Mesendoderm (in vitro differentiated cells): ENCODE measurements around the gene ARID1B.

Experiments used
- DNase-seq: peaks from one replicate; pipeline ENCODE4 v3.0.0; 2013
- H2AK5ac ChIP-seq: 2 replicates; pipeline ENCODE4 v1.6.1; 2013; ENCODE audit warnings: low read length, inconsistent platforms
- H2BK120ac ChIP-seq: 2 replicates; pipeline ENCODE4 v1.6.1; 2013; ENCODE audit warnings: low read depth, mild to moderate bottlenecking, low read length, moderate library complexity, mixed read lengths
- H2BK15ac ChIP-seq: replicated peaks from 2 replicates; pipeline ENCODE4 v1.6.1; 2013; ENCODE audit warnings: low read depth, mild to moderate bottlenecking, moderate library complexity
- H2BK5ac ChIP-seq: 2 replicates; pipeline ENCODE4 v1.6.1; 2013; ENCODE audit warnings: low read length, inconsistent platforms
- H3K18ac ChIP-seq: 2 replicates; pipeline ENCODE4 v1.6.1; 2013; ENCODE audit warnings: mild to moderate bottlenecking, low read length, mixed read lengths
- H3K23ac ChIP-seq: one replicate; pipeline ENCODE4 v1.6.1; 2013; ENCODE audit warnings: low read length
- H3K27ac ChIP-seq: 2 replicates; pipeline ENCODE4 v1.5.1; 2013; ENCODE audit warnings: low read depth, mild to moderate bottlenecking, inconsistent platforms, low read length, moderate library complexity
- H3K27me3 ChIP-seq: 2 replicates; pipeline ENCODE4 v1.6.1; 2013; ENCODE audit warnings: low read length, control low read depth, mild to moderate bottlenecking, inconsistent platforms; ENCODE audit not compliant: insufficient read depth, poor library complexity
- H3K36me3 ChIP-seq: 2 replicates; pipeline ENCODE4 v1.6.1; 2013; ENCODE audit warnings: low read length, inconsistent platforms; ENCODE audit not compliant: control insufficient read depth, insufficient read depth
- H3K4ac ChIP-seq: one replicate; pipeline ENCODE4 v1.6.1; 2013; ENCODE audit warnings: low read depth, mild to moderate bottlenecking, low read length, moderate library complexity
- H3K4me1 ChIP-seq: 2 replicates; pipeline ENCODE4 v1.6.1; 2013; ENCODE audit warnings: low read depth, low read length, inconsistent platforms; ENCODE audit not compliant: control insufficient read depth
- H3K4me2 ChIP-seq: 2 replicates; pipeline ENCODE4 v1.6.1; 2013; ENCODE audit warnings: low read length
- H3K4me3 ChIP-seq: 2 replicates; pipeline ENCODE4 v1.5.1; 2013; ENCODE audit warnings: mild to moderate bottlenecking, low read length
- H3K56ac ChIP-seq: one replicate; pipeline ENCODE4 v1.6.1; 2013; ENCODE audit warnings: low read length
- H3K79me1 ChIP-seq: 2 replicates; pipeline ENCODE4 v1.6.1; 2013; ENCODE audit warnings: low read length, inconsistent platforms
- H3K79me2 ChIP-seq: 2 replicates; pipeline ENCODE4 v1.6.1; 2013; ENCODE audit warnings: mild to moderate bottlenecking, low read length; ENCODE audit not compliant: control insufficient read depth, insufficient read depth
- H3K9ac ChIP-seq: 2 replicates; pipeline ENCODE4 v1.6.1; 2013; ENCODE audit warnings: low read length, inconsistent platforms
- H4K5ac ChIP-seq: one replicate; pipeline ENCODE4 v1.6.1; 2013; ENCODE audit warnings: low read length
- H4K8ac ChIP-seq: one replicate; pipeline ENCODE4 v1.6.1; 2013; ENCODE audit warnings: low read depth, mild to moderate bottlenecking, control low read depth, low read length, moderate library complexity
- WGBS: extraction: QIAGEN DNeasy Blood & Tissue Kit; methylation state at CpG from one replicate; pipeline ENCODE4 v1.1.7; 2013; ENCODE audit warnings: low lambda C conversion rate, missing lambda C conversion rate; ENCODE audit not compliant: insufficient coverage; ENCODE audit errors: extremely low coverage; 5-methylcytosine and 5-hydroxymethylcytosine counted together

Gene ARID1B

GRCh38 chr6:156767603-156768467 is 9.3 kb upstream of the ARID1B start:
- H3K4me2 ChIP-seq: no peak overlapping the region
- H3K36me3 ChIP-seq: no peaks in the 10 kb centered on the region
- no peak overlapping the region for H2BK15ac ChIP-seq
- no peak overlapping the region for H3K4ac ChIP-seq
- no peaks in the 10 kb centered on the region for H3K79me2 ChIP-seq
- H3K9ac ChIP-seq: no peak overlapping the region
- H2BK120ac ChIP-seq: no peak overlapping the region
- peaks cover 4% of the 10 kb centered on the region for H3K4me1 ChIP-seq
- H2AK5ac ChIP-seq: no peak overlapping the region
- no peak overlapping the region for H3K56ac ChIP-seq
- no peak overlapping the region for H4K5ac ChIP-seq
- DNase-seq: no peak
- H2BK5ac ChIP-seq: no peak overlapping the region
- no peaks in the 10 kb centered on the region for H3K79me1 ChIP-seq
- no peak overlapping the region for H3K18ac ChIP-seq
- no peak overlapping the region for H4K8ac ChIP-seq
- H3K27me3 ChIP-seq: no peaks in the 10 kb centered on the region
- WGBS: no CpG with 5 or more reads among the region's 9 CpGs
- no peak overlapping the region for H3K23ac ChIP-seq
- no peak overlapping the region for H3K4me3 ChIP-seq
- H3K27ac ChIP-seq: no peak overlapping the region

GRCh38 chr6:156771047-156771446 is 6.1 kb upstream of the ARID1B start:
- Histone ChIP-seq H4K5ac (no peak overlapping the region), H3K36me3 (no peaks in the 10 kb centered on the region), H3K4me3 (no peak overlapping the region), H4K8ac (no peak overlapping the region), H3K4ac (no peak overlapping the region), H2BK5ac (no peak overlapping the region), H2AK5ac (no peak overlapping the region), H3K56ac (no peak overlapping the region), H2BK120ac (no peak overlapping the region), H3K23ac (no peak overlapping the region), H3K79me1 (no peaks in the 10 kb centered on the region), H2BK15ac (no peak overlapping the region), H3K4me1 (peaks cover 4% of the 10 kb centered on the region), H3K18ac (no peak overlapping the region), H3K27me3 (no peaks in the 10 kb centered on the region), H3K79me2 (no peaks in the 10 kb centered on the region), H3K27ac (no peak overlapping the region), H3K9ac (no peak overlapping the region), H3K4me2 (no peak overlapping the region)
- DNase-seq: peak; percentile 54
- no CpG with 5 or more reads among the region's 3 CpGs for WGBS

DNA sequence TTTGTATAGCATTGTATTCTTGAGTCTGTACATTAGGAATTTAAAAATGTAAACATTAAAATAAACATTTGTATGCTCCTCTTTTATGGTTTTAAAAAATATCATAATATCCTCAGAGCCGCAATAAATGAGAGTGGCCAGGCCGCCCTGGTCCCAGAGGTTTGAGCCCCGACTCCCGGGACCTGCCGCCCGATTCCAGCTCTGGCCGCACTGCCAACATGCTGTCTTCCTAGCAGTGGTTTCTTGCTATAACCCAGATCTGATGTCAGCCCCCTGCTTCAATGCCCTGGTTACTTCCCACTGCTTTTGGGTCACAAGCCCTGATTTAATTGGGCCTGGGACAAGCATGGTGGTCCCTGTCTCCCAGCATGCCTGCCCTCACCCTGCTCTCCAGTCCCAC is 5.4 kb upstream of the ARID1B start:
- no peak for DNase-seq
- Histone ChIP-seq H3K4me3 (no peak overlapping the region), H3K27ac (no peak overlapping the region), H3K36me3 (no peaks in the 10 kb centered on the region), H3K23ac (no peak overlapping the region), H4K5ac (no peak overlapping the region), H4K8ac (no peak overlapping the region), H3K9ac (no peak overlapping the region), H3K4me2 (no peak overlapping the region), H3K4ac (no peak overlapping the region), H3K27me3 (no peaks in the 10 kb centered on the region), H2AK5ac (no peak overlapping the region), H2BK5ac (no peak overlapping the region), H2BK120ac (no peak overlapping the region), H3K18ac (no peak overlapping the region), H3K79me1 (peaks cover 2% of the 10 kb centered on the region), H3K4me1 (peaks cover 5% of the 10 kb centered on the region), H3K79me2 (peaks cover 3% of the 10 kb centered on the region), H3K56ac (no peak overlapping the region), H2BK15ac (no peak overlapping the region)
- no CpG with 5 or more reads among the region's 7 CpGs for WGBS

GRCh38 chr6:156773476-156773875 is 3.7 kb upstream of the ARID1B start:
- Histone ChIP-seq H3K36me3 (no peaks in the 10 kb centered on the region), H3K4me3 (no peak overlapping the region), H2BK15ac (no peak overlapping the region), H3K4ac (no peak overlapping the region), H3K27ac (no peak overlapping the region), H4K8ac (no peak overlapping the region), H4K5ac (no peak overlapping the region), H3K56ac (no peak overlapping the region), H3K79me2 (peaks cover 3% of the 10 kb centered on the region), H3K4me2 (no peak overlapping the region), H3K23ac (no peak overlapping the region), H3K4me1 (peaks cover 5% of the 10 kb centered on the region), H3K79me1 (peaks cover 2% of the 10 kb centered on the region), H2BK5ac (no peak overlapping the region), H3K27me3 (no peaks in the 10 kb centered on the region), H3K18ac (no peak overlapping the region), H2AK5ac (no peak overlapping the region), H3K9ac (no peak overlapping the region), H2BK120ac (no peak overlapping the region)
- no peak for DNase-seq
- no CpG with 5 or more reads among the region's 5 CpGs for WGBS

- no peak overlapping the region for H3K4ac ChIP-seq
- H3K79me1 ChIP-seq: peaks cover 2% of the 10 kb centered on the region
- H3K27me3 ChIP-seq: no peaks in the 10 kb centered on the region
- H2BK15ac ChIP-seq: no peak overlapping the region
- no peak overlapping the region for H2BK120ac ChIP-seq
- H3K79me2 ChIP-seq: peaks cover 4% of the 10 kb centered on the region
- no peak overlapping the region for H4K8ac ChIP-seq
- H3K4me1 ChIP-seq: peaks cover 5% of the 10 kb centered on the region
- H3K23ac ChIP-seq: no peak overlapping the region
- no peak overlapping the region for H3K9ac ChIP-seq
- no peak overlapping the region for H2BK5ac ChIP-seq
- H4K5ac ChIP-seq: no peak overlapping the region
- H3K56ac ChIP-seq: no peak overlapping the region
- H3K18ac ChIP-seq: no peak overlapping the region
- WGBS: no CpG with 5 or more reads among the region's 15 CpGs
- no peak overlapping the region for H3K27ac ChIP-seq
- no peak overlapping the region for H3K4me3 ChIP-seq
- H3K36me3 ChIP-seq: no peaks in the 10 kb centered on the region
- no peak overlapping the region for H3K4me2 ChIP-seq
- DNase-seq: no peak
- H2AK5ac ChIP-seq: no peak overlapping the region
Measured at GRCh38 chr6:156773935-156774852, 3.0 kb upstream of the ARID1B start.
